H1 (cell line): ENCODE results near the gene PRR22. TPM values are rescaled to one million over a fixed set of nuclear protein-coding genes. Genes with fewer than 3 reads are reported as not detected.

ENCODE experiments used
- BRCA1 ChIP-seq: IDR thresholded peaks from 2 replicates; pipeline ENCODE4 v1.6.1; 2012; ENCODE audit warnings: low read depth, low read length, improper control_type of control experiment
- MAFK ChIP-seq: IDR thresholded peaks from 2 replicates; pipeline ENCODE4 v1.6.1; 2012; ENCODE audit warnings: low read depth, mild to moderate bottlenecking, improper control_type of control experiment, low read length
- TEAD4 ChIP-seq: IDR thresholded peaks from 2 replicates; pipeline ENCODE4 v1.6.1; 2012; ENCODE audit warnings: low read depth, low read length, inconsistent platforms, mixed read lengths
- polyA plus RNA-seq, 7 experiments: library from polyadenylated mRNA; depleted of rRNA in 3 of 7; stranded (reverse) in 5 of 7; unstranded in 2 of 7; fragments of >200 nt in 5 of 7; fragments of 200-250 nt in 2 of 7; gene quantifications; 1 replicate in 5 of 7; 2 replicates in 1 of 7; 4 replicates in 1 of 7; pipeline versions ENCODE4 v1.2.1 to v1.2.3, GENCODE V29; 2011 to 2013; ENCODE audit warnings: missing spikeins in 2 of 7, mixed read lengths in 2 of 7
- total RNA-seq: library from RNA; stranded (reverse); fragmentation: NEBNext Ultra II Directional; extraction: Animal tissue kit (Norgen Biotek cat#: 25700); gene quantifications from 2 replicates; pipeline ENCODE4 v1.2.1, GENCODE V29; 2021

The PRR22 gene
- total and polyA plus RNA-seq, 2 of the 8 experiments (the other 6 are each of a cell fraction or from before 2014, with no cell fraction given) = 1.9 to 2.1 TPM

GRCh38 chr19:5753743-5754142, 30.8 kb downstream of the PRR22 start (continued):
- TF ChIP-seq BRCA1 (no peak), TEAD4 (no peak), MAFK (no peak)
